ENCODE measurements around the gene CDH4. TPM values are rescaled to one million over a fixed set of nuclear protein-coding genes. Genes with fewer than 3 reads are reported as not detected.

CDH4 gene
- polyA plus RNA-seq, 1 donor (not counting 4 experiments of a cell fraction or from before 2014, with no cell fraction given) = 2.2 TPM

DNA sequence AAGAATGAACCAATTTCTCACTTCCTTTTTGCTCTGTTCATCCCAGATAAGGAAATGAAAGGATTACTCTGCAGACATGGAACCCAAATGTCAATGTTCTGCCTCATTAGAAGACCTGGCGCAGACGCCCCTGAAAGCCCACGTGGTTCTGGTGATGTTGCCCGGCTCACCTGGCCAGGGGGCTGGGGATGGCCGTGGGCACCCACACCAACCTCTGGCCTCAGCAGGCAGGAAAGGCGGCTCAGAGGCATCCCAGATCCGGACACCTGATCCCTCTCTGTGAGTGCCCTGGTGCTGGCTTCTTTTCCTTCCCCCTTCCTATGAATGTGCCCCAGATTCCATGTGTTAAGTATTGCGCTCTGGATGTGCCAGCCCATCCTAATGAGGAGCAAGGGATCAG, 33.6 kb downstream of the CDH4 start:
- H3K79me2 ChIP-seq (ENCODE audit: control insufficient read depth, insufficient read depth, low read length) = peaks cover 20% of the 10 kb centered on the region
- H3K9ac ChIP-seq (ENCODE audit: control insufficient read depth, extremely low read depth, insufficient read depth, low read length) = no peak overlapping the region
- no peak overlapping the region for H3K4me3 ChIP-seq (ENCODE audit: control insufficient read depth in 2 of 3, extremely low read depth in 1 of 3, insufficient read depth in 2 of 3, low read depth in 1 of 3, low read length in 3 of 3)
- H3K27ac ChIP-seq (ENCODE audit: control insufficient read depth, insufficient read depth, low read length) = no peak overlapping the region
- dilution Hi-C loops (cut with MboI; ENCODE audit: extremely low pct_ligation_motif_present, low sequenced_read_pairs) = no loop called here
- H4K20me1 ChIP-seq (ENCODE audit: control insufficient read depth, extremely low read depth, insufficient read depth, low read length) = peaks cover 35% of the 10 kb centered on the region
- no peaks in the 10 kb centered on the region for H3K9me1 ChIP-seq (ENCODE audit: control insufficient read depth, extremely low read depth, insufficient read depth, low read length)
- no peak for FAIRE-seq
- no peak for TF ChIP-seq EZH2 (IDR thresholded peaks at IDR 0.05; ENCODE audit: low read length)
- TF ChIP-seq, protein P1, sequence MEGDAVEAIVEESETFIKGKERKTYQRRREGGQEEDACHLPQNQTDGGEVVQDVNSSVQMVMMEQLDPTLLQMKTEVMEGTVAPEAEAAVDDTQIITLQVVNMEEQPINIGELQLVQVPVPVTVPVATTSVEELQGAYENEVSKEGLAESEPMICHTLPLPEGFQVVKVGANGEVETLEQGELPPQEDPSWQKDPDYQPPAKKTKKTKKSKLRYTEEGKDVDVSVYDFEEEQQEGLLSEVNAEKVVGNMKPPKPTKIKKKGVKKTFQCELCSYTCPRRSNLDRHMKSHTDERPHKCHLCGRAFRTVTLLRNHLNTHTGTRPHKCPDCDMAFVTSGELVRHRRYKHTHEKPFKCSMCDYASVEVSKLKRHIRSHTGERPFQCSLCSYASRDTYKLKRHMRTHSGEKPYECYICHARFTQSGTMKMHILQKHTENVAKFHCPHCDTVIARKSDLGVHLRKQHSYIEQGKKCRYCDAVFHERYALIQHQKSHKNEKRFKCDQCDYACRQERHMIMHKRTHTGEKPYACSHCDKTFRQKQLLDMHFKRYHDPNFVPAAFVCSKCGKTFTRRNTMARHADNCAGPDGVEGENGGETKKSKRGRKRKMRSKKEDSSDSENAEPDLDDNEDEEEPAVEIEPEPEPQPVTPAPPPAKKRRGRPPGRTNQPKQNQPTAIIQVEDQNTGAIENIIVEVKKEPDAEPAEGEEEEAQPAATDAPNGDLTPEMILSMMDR (optimal IDR thresholded peaks at IDR 0.05 in 1 of 3, IDR thresholded peaks at IDR 0.05 in 1 of 3, conservative IDR thresholded peaks at IDR 0.05 in 1 of 3; ENCODE audit: extremely low read depth in 1 of 3, insufficient read depth in 2 of 3, low read length in 3 of 3) = no peak
- no peaks in the 10 kb centered on the region for H3K27me3 ChIP-seq (ENCODE audit: control insufficient read depth, extremely low read depth, insufficient read depth, low read length)
- H3K4me2 ChIP-seq (ENCODE audit: control insufficient read depth, extremely low read depth, insufficient read depth, low read depth, low read length) = no peak overlapping the region
- no peak for DNase-seq (ENCODE audit: low read depth, low spot score)
- H2AFZ ChIP-seq (ENCODE audit: control insufficient read depth, low read length) = no peak overlapping the region
- no peaks in the 10 kb centered on the region for H3K4me1 ChIP-seq (ENCODE audit: control insufficient read depth, extremely low read depth, insufficient read depth, low read length)
- peaks cover 7 to 13% of the 10 kb centered on the region in 2 experiments for H3K36me3 ChIP-seq (ENCODE audit: control insufficient read depth in 2 of 2, extremely low read depth in 1 of 2, insufficient read depth in 2 of 2, low read length in 2 of 2)
- no peaks in the 10 kb centered on the region for H3K9me3 ChIP-seq (ENCODE audit: control insufficient read depth, low read depth, low read length)

DNA sequence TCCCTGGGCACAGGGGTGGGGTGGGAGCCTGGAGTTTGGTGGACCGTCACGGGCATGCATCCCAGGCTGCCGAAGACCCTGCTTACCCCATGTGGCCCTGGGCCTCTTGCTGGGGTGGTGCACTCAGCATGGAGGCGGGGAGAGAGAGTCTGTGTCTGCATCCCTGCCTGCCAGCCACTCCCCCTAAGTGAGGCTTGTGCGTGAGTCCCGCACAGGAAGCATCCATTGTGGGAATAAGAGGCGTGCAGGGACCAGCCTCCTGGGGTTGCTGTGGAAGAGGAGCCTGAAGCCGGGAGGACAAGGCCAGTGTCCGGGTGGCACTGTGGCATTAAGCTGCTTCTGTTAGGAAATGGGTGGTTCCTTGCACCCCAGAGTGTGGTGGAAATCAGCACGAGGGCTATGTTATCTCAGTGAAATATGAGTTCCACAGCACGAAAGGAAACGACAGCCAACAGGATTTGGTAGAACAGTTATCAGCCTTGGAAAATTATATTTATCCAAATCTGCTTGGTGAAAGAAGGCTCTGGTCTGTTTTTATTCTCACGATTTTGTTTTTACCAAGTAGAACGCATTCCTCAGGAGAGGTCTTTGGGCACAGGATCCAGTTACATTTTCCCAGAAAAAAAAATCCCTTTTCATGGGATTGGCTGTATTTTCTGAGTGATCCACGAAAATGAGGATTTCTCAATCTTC, 35.7 kb downstream of the CDH4 start:
- H3K9me3 ChIP-seq (ENCODE audit: control insufficient read depth, low read depth, low read length) = no peaks in the 10 kb centered on the region
- no peak overlapping the region for H3K9ac ChIP-seq (ENCODE audit: control insufficient read depth, extremely low read depth, insufficient read depth, low read length)
- peaks cover 6% of the 10 kb centered on the region for H3K79me2 ChIP-seq (ENCODE audit: control insufficient read depth, insufficient read depth, low read length)
- H3K9me1 ChIP-seq (ENCODE audit: control insufficient read depth, extremely low read depth, insufficient read depth, low read length) = no peaks in the 10 kb centered on the region
- FAIRE-seq (no peak), DNase-seq (ENCODE audit: low read depth, low spot score) (no peak)
- no peak overlapping the region for H3K4me3 ChIP-seq (ENCODE audit: control insufficient read depth in 2 of 3, extremely low read depth in 1 of 3, insufficient read depth in 2 of 3, low read depth in 1 of 3, low read length in 3 of 3)
- no peak overlapping the region for H2AFZ ChIP-seq (ENCODE audit: control insufficient read depth, low read length)
- dilution Hi-C loops (cut with MboI; ENCODE audit: extremely low pct_ligation_motif_present, low sequenced_read_pairs) = no loop called here
- no peak overlapping the region for H3K4me2 ChIP-seq (ENCODE audit: control insufficient read depth, extremely low read depth, insufficient read depth, low read depth, low read length)
- no peak overlapping the region for H3K27ac ChIP-seq (ENCODE audit: control insufficient read depth, insufficient read depth, low read length)
- peaks cover 29% of the 10 kb centered on the region for H4K20me1 ChIP-seq (ENCODE audit: control insufficient read depth, extremely low read depth, insufficient read depth, low read length)
- TF ChIP-seq, protein P1 (optimal IDR thresholded peaks at IDR 0.05 in 1 of 3, IDR thresholded peaks at IDR 0.05 in 1 of 3, conservative IDR thresholded peaks at IDR 0.05 in 1 of 3; ENCODE audit: extremely low read depth in 1 of 3, insufficient read depth in 2 of 3, low read length in 3 of 3) = no peak
- no peak for TF ChIP-seq EZH2 (IDR thresholded peaks at IDR 0.05; ENCODE audit: low read length)
- no peaks in the 10 kb centered on the region for H3K4me1 ChIP-seq (ENCODE audit: control insufficient read depth, extremely low read depth, insufficient read depth, low read length)
- peaks cover 7 to 19% of the 10 kb centered on the region in 2 experiments for H3K36me3 ChIP-seq (ENCODE audit: control insufficient read depth in 2 of 2, extremely low read depth in 1 of 2, insufficient read depth in 2 of 2, low read length in 2 of 2)
- no peaks in the 10 kb centered on the region for H3K27me3 ChIP-seq (ENCODE audit: control insufficient read depth, extremely low read depth, insufficient read depth, low read length)

Data from keratinocyte (primary cell).